Kidney glomerular epithelial cell (primary cell): Measurements from ENCODE around the gene AFF2.

Source experiments
- DNase-seq: peaks from one replicate; lab custom pipeline; 2025; lab: John Stamatoyannopoulos, UW

AFF2 gene

DNA sequence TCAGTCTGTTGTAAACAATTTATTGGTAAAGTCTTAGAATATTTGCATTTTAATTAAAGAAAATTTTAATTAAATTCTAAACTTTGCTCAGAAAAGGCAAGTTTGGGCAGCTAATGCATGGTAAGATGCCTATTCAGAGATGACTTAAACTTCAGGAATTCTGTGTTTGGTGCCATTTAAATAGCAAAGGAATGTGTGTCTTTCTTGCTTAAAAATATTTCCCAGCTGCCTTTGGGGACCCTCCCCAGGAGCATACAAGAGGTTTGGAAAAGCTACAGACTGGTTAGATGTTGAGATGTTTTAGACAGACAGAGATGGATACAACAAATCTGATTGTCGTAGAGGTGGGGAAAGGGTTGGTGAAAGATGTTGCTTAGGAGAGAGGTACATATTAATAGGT, 36.5 kb downstream of the AFF2 start:
- DNase-seq, result no peak

DNA sequence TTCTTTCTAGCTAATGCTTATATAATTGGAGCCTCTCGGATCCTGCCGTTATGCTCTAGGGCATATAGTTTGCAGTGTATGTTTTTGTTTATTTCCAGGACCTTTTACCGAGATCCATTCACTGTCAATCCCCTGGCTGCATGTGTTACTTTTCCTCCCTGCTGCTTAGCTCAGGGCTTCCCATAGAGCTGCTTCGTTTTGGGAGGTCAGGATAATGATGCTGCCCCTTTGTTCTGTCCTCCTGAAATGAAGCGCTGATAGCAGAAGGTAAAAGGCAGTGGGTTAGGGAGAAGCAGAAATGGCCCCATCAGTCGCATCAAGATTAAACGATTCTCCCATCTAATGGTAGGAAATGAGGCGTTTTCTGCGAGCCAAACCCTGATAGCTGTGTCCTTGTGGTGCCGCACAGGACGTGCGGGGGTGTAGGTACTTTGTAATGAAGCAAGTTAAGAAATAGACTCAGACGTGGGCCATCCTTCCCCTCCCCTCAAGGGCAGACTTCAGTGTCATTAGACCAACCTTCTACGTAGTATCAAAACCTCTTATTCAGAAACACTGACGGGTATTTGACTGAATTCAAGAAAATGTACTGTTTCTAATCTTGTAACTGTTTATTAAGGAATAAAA, 37.3 kb downstream of the AFF2 start:
- no peak for DNase-seq

DNA sequence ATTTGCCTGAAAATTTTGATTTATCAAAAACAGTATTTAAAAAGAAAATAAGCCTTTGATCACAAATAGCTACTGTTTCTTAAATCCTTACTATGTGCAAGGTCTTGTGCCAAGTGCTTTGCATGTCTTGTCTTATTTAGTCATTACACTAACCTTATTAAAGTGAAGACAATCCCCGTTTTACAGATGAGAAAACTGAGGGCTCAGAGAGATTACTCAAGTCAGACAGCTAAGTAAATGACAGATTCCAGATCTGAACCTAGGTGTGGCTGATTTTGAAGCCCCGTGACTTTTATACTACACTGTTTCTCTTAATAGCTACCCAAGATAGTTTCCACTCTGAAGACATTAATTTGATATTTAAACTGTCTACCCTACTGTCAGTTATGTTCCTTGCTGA, 38.2 kb downstream of the AFF2 start:
- no peak for DNase-seq

DNA sequence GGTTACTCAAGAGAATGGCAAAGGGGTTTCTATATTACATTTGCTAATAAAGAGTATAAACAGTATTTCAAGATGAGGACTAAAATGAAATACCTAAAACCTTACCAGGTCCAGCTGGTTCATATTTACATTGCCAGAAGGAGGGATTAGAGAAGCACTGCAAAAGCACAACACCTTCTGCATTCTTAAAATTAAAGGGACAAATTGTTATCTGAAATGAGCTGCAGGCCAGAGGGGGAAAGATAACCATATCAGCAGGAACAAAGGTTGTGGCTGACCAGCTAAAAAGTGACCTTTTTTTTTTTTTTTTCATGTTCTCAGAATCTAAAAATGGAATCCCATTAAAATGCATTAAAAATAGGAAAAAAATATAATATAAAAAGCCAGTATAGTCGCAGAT, 39.7 kb downstream of the AFF2 start:
- no peak for DNase-seq

DNA sequence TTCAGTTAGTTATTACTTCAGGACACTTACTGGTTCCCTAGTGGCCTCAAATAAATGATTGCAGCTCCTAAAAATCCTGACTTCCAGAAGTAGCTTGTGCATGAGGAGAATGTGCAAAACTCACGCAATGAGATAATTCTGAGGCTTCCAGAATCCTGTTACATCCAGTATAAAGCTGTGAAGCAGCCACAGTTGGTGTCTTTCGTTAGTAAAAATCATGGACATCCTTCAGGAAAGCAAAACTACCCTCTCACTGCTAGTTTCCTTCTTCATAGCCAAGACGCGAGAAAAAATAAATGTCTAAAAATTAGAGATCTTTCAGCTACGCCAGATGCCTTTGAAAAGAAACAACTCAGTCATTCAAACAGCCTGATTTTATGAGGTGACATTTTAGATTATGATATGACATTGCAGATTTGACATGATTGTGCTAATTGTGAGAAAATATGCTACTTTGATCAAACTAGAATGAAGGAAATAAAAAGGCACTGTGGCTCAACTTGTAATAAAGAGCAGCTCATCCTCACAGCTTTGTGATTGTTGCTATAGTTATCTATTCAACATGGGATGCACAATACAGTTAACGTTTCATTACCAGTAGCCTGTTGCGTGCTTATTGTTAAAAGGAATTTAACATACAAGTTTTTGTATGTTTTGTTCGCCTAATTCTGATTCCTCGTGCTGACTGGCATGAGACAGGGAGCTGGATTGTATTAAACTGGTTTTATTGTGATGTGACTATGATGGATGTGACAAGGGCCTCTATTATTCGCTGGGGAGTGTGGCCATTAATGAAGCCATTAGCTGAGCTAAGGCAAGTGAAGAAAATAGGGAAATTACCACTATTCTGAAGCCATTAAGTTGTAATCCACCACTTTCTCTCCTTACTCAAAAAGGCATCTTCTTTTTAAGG, 40.5 kb downstream of the AFF2 start:
- no peak for DNase-seq

DNA sequence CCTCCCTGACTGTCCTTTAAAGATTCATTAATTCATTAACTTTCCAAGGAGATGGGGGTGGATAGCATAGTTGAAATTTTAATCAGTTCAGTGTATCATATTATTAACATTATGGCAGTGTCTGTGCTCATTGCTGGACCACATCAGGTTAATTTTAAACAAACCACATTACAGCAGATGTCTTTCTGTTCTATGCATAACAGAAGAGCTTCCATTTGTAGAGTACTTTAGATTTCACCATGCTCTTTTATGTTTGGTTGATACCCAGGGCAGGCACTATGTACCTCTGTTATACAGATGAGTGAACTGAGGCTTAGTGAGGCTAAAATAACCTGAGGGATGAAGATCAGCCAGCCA, 41.1 kb downstream of the AFF2 start:
- DNase-seq, result no peak

DNA sequence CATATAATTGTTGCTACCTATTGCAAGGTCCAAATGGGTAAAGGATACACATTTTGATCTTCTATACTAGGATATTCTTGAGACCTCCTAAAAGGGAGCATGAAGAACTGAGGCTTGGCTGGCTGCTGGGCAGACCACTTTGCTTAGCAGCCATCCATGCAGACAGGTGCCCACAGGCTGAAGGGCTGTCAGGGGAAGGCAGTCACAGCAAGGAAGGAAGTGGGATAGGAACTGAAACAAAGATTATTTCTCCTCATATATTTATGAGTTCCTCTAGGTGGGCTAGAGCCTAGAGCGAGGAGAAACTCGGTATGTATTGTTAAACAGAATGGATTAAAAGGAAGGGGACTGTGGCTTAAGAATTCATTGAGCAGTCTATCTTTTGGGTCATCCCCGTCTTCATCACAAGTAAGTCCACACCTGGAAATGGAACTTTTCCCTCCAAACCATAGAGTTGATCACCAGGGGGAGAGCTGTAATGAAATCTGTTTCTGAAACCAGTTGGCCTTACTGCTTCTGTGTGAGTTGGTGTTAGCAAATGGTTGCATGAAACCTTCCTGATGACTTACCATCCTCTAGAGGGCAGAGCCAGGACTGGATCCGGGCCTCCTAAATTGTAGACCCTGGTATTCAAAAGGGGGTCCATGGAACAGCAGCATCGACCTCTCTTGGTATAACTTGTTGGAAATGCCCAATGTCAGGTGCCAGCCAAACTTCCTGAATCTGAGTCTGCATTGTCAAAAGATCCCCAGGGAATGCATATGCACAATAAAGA, 42.3 kb downstream of the AFF2 start:
- no peak for DNase-seq

DNA sequence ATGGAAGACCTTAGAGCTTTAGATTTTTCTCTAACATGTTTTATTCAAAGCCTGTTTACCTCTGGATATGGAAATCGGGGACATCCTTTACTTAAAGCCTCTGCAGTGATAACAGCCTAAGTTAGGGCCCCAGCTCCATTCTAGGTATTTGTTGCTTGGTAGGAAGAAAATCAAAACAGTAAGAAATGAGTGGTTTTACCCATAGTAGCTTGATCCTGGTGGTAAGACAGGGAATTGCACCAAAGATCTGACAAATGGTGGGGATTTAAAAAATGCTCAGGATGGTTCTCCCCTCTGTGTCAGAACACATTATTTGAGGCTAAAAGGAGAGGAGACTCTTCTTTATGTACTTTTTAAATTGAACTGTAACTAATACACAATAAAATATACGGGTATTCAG, 52.4 kb downstream of the AFF2 start:
- no peak for DNase-seq

DNA sequence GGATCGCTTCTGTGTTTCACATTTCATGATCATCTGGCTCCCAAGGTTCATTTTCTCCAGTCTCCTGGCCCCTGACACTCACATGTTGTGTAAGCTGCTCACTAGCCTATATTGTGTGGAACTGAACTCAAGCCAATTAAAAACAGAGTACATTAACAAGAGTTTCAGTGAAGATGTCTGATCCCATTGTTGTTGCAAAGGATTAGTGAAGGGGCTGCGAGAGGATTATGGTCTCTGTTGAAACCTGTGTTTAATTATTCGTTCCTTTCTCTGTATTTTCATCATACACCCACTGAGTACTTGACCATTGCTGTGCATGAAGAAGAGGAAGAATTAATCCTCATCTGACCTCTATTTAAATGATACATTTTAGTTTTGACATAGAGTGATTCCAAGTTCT, 54.7 kb downstream of the AFF2 start:
- DNase-seq, result no peak

DNA sequence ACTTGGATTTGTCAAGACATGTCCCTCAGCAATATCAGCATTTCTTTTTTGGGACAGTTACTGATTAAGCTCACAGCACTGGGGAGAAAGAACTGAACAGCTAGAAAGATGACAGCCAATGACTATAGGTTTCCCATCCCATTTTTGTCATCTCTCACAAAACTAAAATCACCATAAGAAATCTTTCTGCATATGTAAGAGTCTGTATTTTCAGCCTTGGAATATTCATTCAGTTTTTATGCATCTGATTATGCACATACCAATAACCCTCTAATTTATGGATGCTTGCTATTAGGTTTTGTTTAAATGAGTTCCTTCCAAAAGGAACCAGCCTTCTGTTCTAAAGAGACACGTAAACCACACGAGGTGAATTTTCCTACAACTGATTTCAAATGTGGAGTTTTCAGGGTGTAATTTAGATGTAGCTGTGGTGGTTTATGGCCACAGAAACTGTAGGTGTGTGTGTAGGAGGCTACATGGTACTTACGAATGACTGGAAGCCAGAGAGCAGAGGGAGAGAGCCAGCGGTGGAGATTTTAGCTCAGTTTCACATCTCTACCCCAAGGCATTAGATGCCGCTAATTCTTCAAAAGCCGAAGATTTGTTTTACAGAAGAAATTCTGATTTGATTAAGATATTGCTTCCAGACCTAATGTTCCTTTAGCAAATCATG, 55.3 kb downstream of the AFF2 start:
- no peak for DNase-seq

DNA sequence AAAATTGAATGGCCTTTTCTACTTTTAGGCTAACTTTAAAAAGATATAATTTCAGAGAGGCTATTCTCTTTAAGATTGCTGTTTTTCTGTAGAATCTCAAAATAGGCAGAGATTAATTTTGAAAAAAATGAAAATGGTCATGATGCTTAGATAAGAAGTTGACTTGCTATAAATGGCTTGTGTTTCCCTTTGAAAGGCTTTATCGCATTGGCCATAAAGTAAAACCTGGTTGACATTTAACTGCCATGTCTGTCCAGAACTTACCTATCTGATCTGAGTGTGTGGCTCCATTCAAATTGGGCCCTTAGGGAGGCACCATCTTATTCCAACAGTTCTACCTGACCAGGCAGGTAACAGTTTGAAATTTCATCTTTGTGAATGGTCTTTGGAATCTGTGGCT, 56.1 kb downstream of the AFF2 start:
- no peak for DNase-seq

DNA sequence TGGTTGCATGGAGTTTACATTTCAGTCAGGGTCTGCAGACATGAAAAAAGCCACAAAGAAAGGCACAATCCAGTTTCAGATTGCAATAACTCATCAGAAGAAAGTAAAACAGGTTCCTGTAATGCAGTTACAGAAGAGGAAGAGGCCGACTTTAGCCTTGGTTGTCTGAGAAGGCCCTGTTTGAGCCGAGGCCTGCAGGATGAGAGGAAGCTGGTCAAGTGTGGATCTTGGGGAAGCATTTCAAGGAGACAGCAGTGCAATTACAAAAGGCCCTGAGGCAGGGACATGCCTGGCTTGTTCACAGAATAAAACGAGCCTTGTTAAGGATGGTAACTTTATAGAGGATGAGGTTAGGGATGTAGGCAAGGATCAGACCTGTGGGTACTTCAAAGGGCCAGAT, 62.4 kb downstream of the AFF2 start:
- DNase-seq, result no peak

DNA sequence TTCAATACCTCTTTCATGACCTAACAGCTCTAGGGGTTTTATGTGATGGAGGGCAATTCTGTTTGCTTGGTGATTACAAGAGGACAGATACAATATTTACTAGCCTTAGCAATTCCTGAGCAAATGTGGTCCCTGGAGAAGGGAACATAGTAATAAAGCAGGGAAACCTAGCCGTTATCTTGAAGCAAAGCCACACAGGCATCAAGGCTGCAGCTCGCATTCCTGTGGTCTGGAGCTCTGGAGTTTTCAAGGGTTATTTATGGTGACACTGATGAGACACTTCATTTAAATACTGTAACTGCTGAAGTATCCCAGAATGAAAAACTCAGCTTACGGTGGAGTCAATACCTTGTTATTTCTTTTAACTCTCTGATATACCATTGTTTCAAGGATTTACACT, 66.8 kb downstream of the AFF2 start:
- DNase-seq, result no peak

DNA sequence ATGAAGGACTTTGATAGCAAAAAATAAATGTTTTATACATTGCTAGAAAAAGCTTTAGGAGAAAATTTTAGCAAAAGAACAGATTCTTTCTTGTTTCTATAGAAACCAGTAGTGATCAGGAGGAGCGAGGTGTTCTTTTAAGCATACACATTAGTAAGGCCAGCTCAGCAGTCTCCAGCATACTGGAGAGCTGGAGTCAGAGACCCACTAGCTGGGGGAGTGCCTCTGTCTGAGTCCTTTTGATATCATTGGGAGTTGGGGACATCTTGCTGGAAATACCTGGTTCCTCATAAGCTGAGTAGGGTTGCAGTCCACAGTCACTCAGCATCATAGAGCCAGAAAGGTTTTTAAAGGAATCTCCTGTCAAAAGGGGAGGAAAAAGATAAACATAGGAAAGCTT, 67.4 kb downstream of the AFF2 start:
- DNase-seq, result no peak

DNA sequence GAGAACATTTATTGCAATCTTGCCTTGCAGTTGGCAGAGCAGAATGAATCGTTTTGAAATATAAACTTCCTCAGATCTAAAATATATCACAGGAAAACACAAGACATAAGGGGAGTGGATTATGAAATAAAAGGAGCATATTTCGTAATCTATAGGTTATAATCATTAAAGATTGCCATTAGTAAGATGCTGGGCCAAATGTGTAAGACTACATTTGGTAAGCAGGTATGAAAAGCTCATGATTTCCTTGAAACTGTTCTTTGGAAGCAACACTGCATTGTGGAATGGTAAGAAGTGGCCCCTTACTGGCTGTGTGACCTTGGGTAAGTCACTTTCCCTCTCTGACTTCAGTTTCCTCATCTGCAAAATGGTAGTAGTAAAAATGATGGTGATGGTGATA, 68.3 kb downstream of the AFF2 start:
- DNase-seq, result no peak

DNA sequence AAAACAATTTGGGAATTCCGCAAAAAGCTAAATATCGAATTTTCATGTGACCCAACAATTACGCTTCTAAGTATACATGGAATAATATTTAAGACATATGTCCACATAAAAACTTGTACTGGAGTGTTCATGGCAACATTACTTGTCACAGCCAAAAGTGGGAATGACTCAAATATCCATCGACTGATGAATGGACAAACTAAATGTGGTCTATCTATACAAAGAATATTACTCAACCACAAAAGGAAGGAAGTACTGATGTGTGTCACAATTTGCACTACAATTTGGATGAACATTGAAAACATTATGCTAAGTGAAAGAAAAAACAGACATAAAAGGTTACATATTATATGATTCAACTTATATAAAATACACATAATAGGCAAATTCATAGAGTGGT, 71.9 kb downstream of the AFF2 start:
- no peak for DNase-seq

DNA sequence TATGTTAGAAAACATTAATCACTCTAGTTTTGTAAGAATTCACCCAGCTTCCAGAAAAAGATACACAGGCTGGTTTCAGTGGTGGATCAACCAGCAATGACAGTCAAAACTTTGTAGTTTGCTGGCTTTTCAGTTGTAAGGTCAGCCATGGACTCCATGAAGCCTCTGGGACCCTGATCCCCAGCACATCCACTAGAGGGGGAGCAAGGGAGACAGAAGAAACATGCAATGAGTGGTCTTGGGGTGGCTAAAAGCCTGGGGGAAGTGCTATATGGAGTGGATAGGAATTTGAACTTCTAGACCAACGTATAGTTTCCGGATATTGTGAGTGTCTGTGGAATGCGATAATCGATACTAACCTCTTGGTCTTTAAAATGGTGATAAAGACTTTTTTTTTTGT, 72.7 kb downstream of the AFF2 start:
- DNase-seq, result no peak

DNA sequence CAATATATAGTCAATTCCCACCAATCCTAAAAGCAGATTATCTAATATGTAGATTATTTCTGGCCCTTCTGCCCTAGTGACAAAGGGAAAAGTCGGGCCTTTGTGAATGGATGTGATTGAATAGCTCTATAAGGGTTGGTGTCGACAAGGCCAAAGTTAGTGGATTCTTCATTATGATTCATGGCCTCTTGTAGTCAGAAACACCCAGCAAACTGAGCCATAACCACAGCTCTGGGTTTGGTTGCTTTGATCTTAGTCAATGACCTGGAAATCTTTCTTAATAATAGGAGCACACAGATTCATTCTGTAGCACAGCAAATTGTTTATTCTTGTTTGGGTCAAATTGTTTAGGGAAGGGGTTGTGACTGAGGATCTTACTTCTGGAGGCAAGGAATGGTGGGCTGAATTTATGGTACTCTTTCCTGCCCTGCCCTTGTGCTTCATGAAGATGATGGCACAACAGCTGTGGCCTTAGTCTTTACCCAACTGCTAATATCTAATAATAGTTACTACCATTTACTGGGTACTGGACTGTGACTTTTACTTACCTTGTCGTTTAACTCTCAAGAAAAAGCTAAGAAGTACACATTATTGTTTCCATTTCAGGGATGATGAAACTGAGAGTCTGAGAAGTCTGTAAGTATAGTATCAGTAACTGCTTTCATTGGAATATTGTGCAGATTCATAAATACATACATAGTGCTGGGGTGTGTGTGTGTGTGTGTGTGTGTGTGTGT, 74.0 kb downstream of the AFF2 start:
- DNase-seq, result peak; percentile 1

DNA sequence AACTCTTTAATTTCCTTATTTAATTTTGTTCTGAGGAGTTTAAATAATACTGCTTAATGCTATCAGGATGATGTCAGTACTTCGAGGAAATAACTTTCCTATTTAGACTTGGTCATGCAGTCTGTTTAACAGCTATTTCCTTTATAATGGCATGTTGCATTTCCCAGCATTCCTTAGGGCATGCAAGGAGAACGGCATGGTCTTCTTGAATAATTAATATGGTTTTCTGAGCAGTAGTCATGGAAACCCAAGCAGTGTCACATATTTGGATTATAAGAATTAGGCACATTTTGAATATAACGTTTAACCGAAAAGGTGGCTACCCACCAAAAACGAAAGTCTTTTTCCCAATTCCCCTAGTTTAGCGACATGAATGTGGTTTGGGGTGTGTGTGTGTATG, 76.0 kb downstream of the AFF2 start:
- DNase-seq, result no peak

DNA sequence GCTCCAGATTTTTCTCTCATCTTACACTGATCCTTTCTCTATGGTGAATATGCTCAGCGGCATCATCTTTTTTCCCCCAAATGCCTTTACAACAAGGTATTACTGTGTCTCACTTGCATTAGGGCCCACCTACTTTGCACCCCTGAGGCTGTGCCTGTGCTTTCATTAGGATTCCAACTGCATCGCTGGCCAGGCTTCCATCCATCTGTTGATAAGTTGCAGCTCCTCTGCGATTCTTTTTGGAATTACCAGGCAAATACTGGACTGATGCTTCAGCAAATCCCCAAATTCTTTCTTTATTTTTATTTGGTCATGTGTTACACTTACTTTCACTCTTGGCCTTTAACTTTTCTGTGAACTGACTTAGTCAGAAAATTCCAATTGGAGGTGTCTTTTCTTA, 77.3 kb downstream of the AFF2 start:
- no peak for DNase-seq

DNA sequence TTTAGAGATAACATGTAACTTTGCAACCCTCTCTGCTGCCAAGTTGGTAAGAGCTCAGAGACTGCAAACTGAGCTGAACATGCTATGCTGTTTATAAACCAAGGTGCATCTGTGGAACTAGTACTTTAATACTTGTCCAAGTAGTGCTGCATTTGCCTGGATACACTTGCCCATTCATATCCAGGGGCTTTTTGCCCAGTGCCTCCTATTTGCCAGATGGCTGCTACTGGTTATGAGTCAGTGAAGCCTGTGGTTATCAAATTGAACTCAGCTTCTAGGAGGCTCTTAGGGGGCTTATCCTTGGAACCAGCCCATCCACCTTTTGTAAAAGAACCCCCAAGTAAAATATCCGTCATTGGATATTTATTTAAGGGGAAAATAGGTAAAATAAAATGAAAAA, 79.6 kb downstream of the AFF2 start:
- DNase-seq, result no peak

DNA sequence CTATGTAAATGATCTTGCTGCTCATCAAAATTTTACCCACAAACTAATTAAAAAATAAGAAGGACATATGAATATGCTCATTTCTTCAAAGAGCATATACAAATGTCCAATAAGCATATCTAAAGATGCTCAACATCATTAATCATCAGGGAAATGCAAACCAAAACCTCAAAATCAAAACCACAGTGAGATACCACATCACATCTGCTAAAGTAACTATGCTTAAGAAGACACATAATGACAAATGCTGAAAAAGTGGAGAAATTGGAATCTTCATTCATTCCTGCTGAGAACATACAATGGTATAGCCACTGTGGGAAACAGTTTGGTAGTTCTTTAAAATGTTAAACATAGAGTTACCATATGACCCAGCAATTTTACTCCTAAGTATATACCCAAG, 81.9 kb downstream of the AFF2 start:
- no peak for DNase-seq
